Testis (tissue), 2 donors: Measurements from ENCODE around the gene CAMSAP3.

Experiments used
- POLR2A ChIP-seq: fragments of 450-650 bp; IDR thresholded peaks from one replicate; pipeline ENCODE4 v1.6.1; 2017; ENCODE audit warnings: antibody characterized with exemption, mild to moderate bottlenecking, moderate library complexity
- TF ChIP-seq, protein P1 (sequence below), 3 experiments: fragments of 450-650 bp in 2 of 3; fragments of 200-600 bp in 1 of 3; sonication (generic) in 1 of 3; IDR thresholded peaks; one replicate each; pipeline ENCODE4 v1.5.1; 2016 to 2019; ENCODE audit warnings: antibody characterized with exemption in 3 of 3, mild to moderate bottlenecking in 2 of 3, moderate library complexity in 1 of 3

DNA sequence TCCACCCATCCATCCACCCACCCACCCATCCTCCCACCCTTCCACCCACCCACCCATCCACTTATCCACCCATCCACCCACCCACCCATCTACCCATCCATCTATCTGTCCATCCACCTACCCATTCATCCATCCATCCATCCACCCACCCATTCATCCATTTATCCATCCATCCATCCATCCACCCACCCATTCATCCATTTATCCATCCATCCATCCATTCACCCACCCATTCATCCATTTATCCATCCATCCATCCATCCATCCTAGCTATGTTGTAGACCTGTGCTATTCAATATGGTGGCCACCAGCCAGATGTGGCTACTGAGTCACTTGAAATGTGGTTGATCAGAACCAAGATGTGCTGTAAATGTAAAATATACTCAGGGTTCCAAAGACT lies 5.1 kb downstream of the CAMSAP3 start:
- TF ChIP-seq, protein P1, sequence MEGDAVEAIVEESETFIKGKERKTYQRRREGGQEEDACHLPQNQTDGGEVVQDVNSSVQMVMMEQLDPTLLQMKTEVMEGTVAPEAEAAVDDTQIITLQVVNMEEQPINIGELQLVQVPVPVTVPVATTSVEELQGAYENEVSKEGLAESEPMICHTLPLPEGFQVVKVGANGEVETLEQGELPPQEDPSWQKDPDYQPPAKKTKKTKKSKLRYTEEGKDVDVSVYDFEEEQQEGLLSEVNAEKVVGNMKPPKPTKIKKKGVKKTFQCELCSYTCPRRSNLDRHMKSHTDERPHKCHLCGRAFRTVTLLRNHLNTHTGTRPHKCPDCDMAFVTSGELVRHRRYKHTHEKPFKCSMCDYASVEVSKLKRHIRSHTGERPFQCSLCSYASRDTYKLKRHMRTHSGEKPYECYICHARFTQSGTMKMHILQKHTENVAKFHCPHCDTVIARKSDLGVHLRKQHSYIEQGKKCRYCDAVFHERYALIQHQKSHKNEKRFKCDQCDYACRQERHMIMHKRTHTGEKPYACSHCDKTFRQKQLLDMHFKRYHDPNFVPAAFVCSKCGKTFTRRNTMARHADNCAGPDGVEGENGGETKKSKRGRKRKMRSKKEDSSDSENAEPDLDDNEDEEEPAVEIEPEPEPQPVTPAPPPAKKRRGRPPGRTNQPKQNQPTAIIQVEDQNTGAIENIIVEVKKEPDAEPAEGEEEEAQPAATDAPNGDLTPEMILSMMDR (IDR thresholded peaks at IDR 0.05): no peak
- no peak for TF ChIP-seq POLR2A
